ENCODE results near the gene CYP8B1.

DNA sequence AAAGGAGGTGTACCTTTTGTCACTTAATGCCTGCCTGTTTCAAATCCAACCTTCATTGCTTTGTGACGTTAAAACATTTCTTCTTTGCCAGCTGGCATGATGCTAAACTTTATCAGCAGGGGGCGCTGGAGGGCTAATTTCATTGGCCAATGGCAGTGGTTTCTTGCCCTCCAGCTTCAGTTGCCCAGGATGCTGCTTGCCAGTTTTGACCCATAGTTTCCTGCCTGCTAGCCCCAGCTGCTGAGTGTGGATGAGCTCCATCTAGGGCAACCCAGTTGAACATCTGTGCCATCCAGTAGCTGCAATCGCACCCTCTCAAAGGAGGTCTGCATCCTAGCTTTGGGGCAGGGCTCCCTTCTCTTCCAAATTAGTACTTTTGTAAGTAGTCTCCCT is 44.4 kb downstream of the CYP8B1 start:
- TF ChIP-seq ZNF658 (tag by site-specific recombination; IDR thresholded peaks at IDR 0.05) (no peak), ZNF184 (tag by site-specific recombination; IDR thresholded peaks at IDR 0.05) (no peak), ZBTB17 (tag by site-specific recombination; IDR thresholded peaks at IDR 0.05) (no peak), ZNF624 (tag by site-specific recombination; IDR thresholded peaks at IDR 0.05) (no peak), ZNF155 (tag by site-specific recombination; IDR thresholded peaks at IDR 0.05) (no peak), ZNF768 (tag by site-specific recombination; IDR thresholded peaks at IDR 0.05) (no peak), ZNF174 (tag by site-specific recombination; IDR thresholded peaks at IDR 0.05) (no peak), ZEB2 (tag by site-specific recombination; IDR thresholded peaks at IDR 0.05) (no peak), TCF7L2 (IDR thresholded peaks at IDR 0.05; ENCODE audit: borderline replicate concordance, low read depth, low read length) (no peak), ZNF146 (tag by site-specific recombination; IDR thresholded peaks at IDR 0.05) (no peak)
- TF ChIP-seq, protein P1, sequence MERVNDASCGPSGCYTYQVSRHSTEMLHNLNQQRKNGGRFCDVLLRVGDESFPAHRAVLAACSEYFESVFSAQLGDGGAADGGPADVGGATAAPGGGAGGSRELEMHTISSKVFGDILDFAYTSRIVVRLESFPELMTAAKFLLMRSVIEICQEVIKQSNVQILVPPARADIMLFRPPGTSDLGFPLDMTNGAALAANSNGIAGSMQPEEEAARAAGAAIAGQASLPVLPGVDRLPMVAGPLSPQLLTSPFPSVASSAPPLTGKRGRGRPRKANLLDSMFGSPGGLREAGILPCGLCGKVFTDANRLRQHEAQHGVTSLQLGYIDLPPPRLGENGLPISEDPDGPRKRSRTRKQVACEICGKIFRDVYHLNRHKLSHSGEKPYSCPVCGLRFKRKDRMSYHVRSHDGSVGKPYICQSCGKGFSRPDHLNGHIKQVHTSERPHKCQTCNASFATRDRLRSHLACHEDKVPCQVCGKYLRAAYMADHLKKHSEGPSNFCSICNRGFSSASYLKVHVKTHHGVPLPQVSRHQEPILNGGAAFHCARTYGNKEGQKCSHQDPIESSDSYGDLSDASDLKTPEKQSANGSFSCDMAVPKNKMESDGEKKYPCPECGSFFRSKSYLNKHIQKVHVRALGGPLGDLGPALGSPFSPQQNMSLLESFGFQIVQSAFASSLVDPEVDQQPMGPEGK (tag by site-specific recombination; IDR thresholded peaks at IDR 0.05): no peak
- TF ChIP-seq, protein P2, sequence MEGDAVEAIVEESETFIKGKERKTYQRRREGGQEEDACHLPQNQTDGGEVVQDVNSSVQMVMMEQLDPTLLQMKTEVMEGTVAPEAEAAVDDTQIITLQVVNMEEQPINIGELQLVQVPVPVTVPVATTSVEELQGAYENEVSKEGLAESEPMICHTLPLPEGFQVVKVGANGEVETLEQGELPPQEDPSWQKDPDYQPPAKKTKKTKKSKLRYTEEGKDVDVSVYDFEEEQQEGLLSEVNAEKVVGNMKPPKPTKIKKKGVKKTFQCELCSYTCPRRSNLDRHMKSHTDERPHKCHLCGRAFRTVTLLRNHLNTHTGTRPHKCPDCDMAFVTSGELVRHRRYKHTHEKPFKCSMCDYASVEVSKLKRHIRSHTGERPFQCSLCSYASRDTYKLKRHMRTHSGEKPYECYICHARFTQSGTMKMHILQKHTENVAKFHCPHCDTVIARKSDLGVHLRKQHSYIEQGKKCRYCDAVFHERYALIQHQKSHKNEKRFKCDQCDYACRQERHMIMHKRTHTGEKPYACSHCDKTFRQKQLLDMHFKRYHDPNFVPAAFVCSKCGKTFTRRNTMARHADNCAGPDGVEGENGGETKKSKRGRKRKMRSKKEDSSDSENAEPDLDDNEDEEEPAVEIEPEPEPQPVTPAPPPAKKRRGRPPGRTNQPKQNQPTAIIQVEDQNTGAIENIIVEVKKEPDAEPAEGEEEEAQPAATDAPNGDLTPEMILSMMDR (tag by site-specific recombination; IDR thresholded peaks at IDR 0.05): 0 out of 2 replicates have a peak, but pooled peaks have one; percentile 21
- TF ChIP-seq, protein P3, sequence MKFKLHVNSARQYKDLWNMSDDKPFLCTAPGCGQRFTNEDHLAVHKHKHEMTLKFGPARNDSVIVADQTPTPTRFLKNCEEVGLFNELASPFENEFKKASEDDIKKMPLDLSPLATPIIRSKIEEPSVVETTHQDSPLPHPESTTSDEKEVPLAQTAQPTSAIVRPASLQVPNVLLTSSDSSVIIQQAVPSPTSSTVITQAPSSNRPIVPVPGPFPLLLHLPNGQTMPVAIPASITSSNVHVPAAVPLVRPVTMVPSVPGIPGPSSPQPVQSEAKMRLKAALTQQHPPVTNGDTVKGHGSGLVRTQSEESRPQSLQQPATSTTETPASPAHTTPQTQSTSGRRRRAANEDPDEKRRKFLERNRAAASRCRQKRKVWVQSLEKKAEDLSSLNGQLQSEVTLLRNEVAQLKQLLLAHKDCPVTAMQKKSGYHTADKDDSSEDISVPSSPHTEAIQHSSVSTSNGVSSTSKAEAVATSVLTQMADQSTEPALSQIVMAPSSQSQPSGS (tag by site-specific recombination; IDR thresholded peaks at IDR 0.05; ENCODE audit: low read depth): no peak
